ENCODE data around the gene ADCY6.

ADCY6 gene

GRCh38 chr12:48815126-48816110 lies 26.5 kb upstream of the ADCY6 start:
- DNase-seq (ENCODE audit: low read depth in 2 of 2), result peak in 1 of 2 donors; percentile 42

- DNase-seq (ENCODE audit: low read depth in 2 of 2), result peak; percentile 58 to 68
Observed at GRCh38 chr12:48814262-48815125, 25.6 kb upstream of the ADCY6 start.

GRCh38 chr12:48813465-48814261 lies 24.8 kb upstream of the ADCY6 start:
- no peak for DNase-seq (ENCODE audit: low read depth in 2 of 2)

DNA sequence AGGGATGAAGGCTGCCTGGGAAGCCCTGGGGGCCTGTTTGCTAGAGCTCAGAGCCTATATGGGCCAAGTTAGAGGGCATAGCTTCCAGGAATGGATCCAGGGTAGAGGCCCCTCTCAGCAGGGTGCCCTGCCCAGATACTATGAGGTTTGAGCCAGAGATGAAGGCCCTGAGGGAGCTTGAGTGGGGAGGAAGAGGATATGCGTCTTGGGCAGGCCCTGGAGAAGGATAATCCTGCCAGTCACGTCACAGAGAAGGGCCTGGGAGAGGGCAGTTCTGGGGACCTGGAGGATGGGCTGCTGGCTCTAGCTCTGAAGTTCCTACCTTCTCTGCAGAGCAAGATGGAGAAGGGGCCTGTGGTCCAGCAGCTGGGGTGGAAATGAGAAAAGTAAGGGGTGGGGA lies 23.5 kb upstream of the ADCY6 start:
- no peak for DNase-seq (ENCODE audit: low read depth in 2 of 2)

GRCh38 chr12:48811437-48812090 lies 22.7 kb upstream of the ADCY6 start:
- no peak for DNase-seq (ENCODE audit: low read depth in 2 of 2)

- no peak for DNase-seq (ENCODE audit: low read depth in 2 of 2)
Observed at GRCh38 chr12:48810903-48811431, 22.1 kb upstream of the ADCY6 start.

DNA sequence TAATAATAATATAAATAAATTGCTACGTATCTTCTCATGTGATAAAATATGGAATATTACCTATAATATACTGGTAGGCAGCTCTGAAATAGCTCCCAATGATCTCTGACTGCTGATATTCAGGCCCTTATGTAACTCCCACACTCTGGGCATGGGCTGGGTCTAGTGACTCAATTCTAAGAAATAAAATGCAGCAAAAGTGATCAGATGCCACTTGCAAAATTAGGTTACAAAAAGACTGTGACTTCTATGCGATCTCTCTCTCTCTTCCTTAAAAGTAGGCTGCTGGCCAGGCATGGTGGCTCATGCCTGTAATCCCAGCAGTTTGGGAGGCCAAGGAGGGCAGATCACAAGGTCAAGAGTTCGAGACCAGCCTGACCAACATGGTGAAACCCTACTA lies 19.1 kb upstream of the ADCY6 start:
- DNase-seq (ENCODE audit: low read depth in 2 of 2), result no peak

GRCh38 chr12:48803675-48804074 lies 14.8 kb upstream of the ADCY6 start:
- DNase-seq (ENCODE audit: low read depth in 2 of 2), result no peak

- no peak for DNase-seq (ENCODE audit: low read depth in 2 of 2)
Observed at GRCh38 chr12:48800971-48801370, 12.1 kb upstream of the ADCY6 start.

DNA sequence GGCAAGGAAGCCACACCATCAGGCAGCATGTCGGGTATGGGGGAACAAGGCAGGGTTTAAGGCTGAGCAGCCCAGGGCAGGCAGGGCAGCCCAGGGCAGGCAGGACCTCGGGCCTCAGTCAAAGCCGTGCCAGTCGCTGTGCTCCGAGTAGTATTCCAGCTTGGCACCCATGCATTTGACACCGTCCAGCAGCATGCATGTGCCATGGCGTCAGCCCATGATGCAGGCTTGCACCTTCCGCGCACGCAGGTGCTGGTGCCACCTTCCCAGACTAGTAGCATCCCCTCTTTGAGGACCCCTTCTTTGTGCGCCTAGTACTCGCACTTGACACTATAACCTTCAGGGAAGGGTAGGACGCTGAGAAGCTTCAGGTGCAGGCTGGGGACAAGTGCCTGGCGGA lies 11.6 kb upstream of the ADCY6 start:
- no peak for DNase-seq (ENCODE audit: low read depth in 2 of 2)

- DNase-seq (ENCODE audit: low read depth in 2 of 2), result no peak
Observed at GRCh38 chr12:48796976-48797375, 8.1 kb upstream of the ADCY6 start.

DNA sequence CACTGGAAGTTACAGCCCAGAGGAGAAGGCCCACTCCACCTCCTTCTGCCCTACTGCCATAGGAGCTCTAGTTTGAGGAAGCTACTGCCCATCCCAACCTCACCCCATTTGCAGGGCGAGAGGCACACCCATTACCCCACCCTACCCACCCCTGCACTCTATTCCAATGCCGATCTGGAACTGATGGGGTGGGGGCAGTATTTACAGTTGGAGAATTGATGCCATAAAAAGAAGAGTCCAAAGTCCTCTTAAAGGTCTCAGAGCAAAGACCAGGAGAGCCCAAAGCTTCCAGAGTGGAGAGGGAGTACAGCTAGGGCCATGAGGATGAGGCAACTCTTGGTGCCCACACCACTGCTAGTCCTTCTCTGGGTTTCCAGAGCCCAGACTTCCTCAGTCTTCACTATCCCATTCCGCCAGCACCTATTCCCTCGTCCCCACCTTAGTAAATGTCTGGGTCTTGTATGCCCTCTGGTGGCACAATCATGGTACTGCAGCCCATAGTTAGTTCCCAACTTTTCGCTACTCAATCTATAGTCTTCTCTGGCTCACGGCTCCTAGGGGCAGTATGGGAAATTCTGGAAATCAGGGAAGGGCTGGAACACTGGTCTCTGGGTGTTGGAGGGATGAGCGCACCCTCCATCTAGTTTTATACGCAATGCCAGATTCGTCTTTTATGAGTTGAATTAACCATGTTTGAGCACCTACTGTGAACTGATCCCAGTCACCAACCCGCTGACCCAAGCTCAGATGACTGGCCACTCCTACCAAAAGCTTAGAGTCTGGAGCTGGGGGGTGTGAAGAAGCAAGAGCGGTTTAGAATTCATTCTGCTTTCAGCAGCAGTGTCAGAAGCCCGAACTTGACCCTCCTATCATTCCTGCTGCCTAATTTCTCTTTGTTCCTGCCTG lies 6.9 kb upstream of the ADCY6 start:
- peak; percentile 35 to 46 for DNase-seq (ENCODE audit: low read depth in 2 of 2)

GRCh38 chr12:48794870-48795269 lies 6.0 kb upstream of the ADCY6 start:
- DNase-seq (ENCODE audit: low read depth in 2 of 2), result no peak

DNA sequence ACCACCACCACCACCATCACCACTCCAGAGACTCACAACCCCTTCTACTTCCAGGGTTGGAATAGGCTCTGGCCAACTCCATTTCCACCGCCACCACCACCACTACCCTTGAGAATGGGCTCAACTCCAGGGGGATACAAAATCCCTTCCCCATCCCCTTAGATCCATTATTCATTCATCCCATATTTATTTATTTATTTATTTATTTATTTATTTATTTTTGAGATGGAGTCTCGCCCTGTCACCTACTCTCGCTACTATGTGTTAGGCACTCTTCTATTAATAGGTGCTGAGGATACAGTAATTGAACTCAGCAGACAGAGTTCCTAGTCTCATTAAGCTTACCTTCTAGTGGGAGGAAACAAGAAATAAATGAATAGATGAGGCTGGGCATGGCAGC lies 4.8 kb upstream of the ADCY6 start:
- no peak for DNase-seq (ENCODE audit: low read depth in 2 of 2)

DNA sequence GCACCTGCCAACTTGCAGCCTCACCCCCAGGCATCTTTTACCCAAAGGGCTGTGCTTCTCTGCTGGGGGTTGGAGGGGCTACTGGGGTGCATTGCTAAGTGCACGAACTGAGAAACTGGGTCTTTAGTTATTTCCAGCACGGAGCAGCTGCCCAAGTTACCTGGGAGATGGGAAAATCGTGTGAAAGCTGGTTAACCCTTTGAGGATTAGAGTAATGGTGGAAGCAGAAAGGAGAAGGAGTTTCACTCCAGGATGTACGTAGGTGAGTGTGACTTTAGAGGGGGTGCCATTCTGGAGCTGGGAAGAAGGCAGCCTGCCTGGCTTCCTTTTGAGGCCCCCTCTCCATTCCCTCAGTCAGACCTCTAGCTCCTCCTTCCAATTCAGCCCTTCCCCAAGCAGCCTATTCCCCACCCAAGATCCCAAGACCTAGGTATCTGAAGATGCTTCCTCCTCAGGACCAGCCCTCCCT lies 1.0 kb upstream of the ADCY6 start:
- no peak for DNase-seq (ENCODE audit: low read depth in 2 of 2)

DNA sequence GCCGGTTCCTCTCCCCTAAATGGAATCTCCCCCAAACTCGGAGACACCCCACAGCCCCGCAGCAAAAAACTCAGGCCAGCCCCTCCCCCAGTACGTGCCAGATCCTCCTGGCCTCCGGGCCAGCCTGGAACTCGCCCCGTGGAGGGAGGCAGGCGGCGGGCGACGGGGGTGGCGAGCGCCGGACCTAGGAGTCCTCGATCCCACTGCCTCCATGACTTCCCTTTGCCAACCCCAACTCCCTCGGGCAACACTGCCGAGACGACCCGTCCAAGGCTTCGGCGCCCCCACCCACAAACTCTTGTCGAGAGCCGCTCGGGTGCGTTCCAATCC lies 400 bp downstream of the ADCY6 start:
- DNase-seq (ENCODE audit: low read depth in 2 of 2), result no peak

- no peak for DNase-seq (ENCODE audit: low read depth in 2 of 2)
Observed at GRCh38 chr12:48787791-48788523, 932 bp downstream of the ADCY6 start.

GRCh38 chr12:48786591-48787544 lies 2.0 kb downstream of the ADCY6 start:
- DNase-seq (ENCODE audit: low read depth in 2 of 2), result no peak
